Fibroblast of lung (primary cell): ENCODE data around the gene MTERF4. TPM values are rescaled to one million over a fixed set of nuclear protein-coding genes. Genes with fewer than 3 reads are reported as not detected.

ENCODE experiments used
- DNase-seq, 2 donors: peaks; one replicate each; pipeline versions ENCODE4 v3.0.0 to v3.0.0-alpha.2; 2010; ENCODE audit warnings: low read depth in 2 of 2
- H2AFZ ChIP-seq: 2 replicates; pipeline ENCODE4 v1.5.1; 2012; ENCODE audit warnings: low read length, control low read depth, inconsistent platforms
- H3K27ac ChIP-seq: 2 replicates; pipeline ENCODE4 v1.5.1; 2011; ENCODE audit warnings: low read length, control low read depth; ENCODE audit not compliant: insufficient read depth
- H3K27me3 ChIP-seq: 2 replicates; pipeline ENCODE4 v1.5.1; 2011; ENCODE audit warnings: mild to moderate bottlenecking, low read length; ENCODE audit not compliant: control insufficient read depth, insufficient read depth
- H3K36me3 ChIP-seq: 2 replicates; pipeline ENCODE4 v1.5.1; 2011; ENCODE audit warnings: low read length; ENCODE audit not compliant: control insufficient read depth, insufficient read depth
- H3K4me1 ChIP-seq: 2 replicates; pipeline ENCODE4 v1.5.1; 2011; ENCODE audit warnings: low read length; ENCODE audit not compliant: control insufficient read depth, insufficient read depth; ENCODE audit errors: extremely low read depth
- H3K4me2 ChIP-seq: 2 replicates; pipeline ENCODE4 v1.5.1; 2011; ENCODE audit warnings: low read length, control low read depth; ENCODE audit not compliant: insufficient read depth; ENCODE audit errors: extremely low read depth
- H3K4me3 ChIP-seq, 4 experiments: fragments of 200-600 bp in 1 of 4; sonication (generic) in 1 of 4; replicated peaks in 1 of 4; 2 replicates each; pipeline ENCODE4 v1.5.1; 2011 to 2016; ENCODE audit warnings: low read length in 4 of 4, low read depth in 3 of 4, mild to moderate bottlenecking in 3 of 4, control low read depth in 2 of 4, inconsistent platforms in 1 of 4, mixed read lengths in 1 of 4; ENCODE audit not compliant: insufficient read depth in 1 of 4; ENCODE audit errors: control extremely low read depth in 1 of 4
- H3K79me2 ChIP-seq: 2 replicates; pipeline ENCODE4 v1.5.1; 2012; ENCODE audit warnings: mild to moderate bottlenecking, low read length, inconsistent platforms; ENCODE audit not compliant: control insufficient read depth, insufficient read depth
- H3K9ac ChIP-seq: 2 replicates; pipeline ENCODE4 v1.5.1; 2011; ENCODE audit warnings: mild to moderate bottlenecking, low read length, control low read depth; ENCODE audit not compliant: insufficient read depth
- H3K9me3 ChIP-seq: 2 replicates; pipeline ENCODE4 v1.5.1; 2012; ENCODE audit warnings: low read depth, low read length; ENCODE audit not compliant: control insufficient read depth, insufficient read depth
- H4K20me1 ChIP-seq: 2 replicates; pipeline ENCODE4 v1.5.1; 2011; ENCODE audit warnings: low read length; ENCODE audit not compliant: control insufficient read depth, insufficient read depth; ENCODE audit errors: extremely low read depth
- EZH2 ChIP-seq: IDR thresholded peaks from 2 replicates; pipeline ENCODE4 v1.5.1; 2012; ENCODE audit warnings: low read length, control low read depth, mild to moderate bottlenecking; ENCODE audit errors: missing control alignments
- polyA plus RNA-seq, 2 donors: library from polyadenylated mRNA; depleted of rRNA in 1 of 2; stranded (reverse) in 1 of 2; unstranded in 1 of 2; fragments of >200 nt; gene quantifications; 2 replicates each; pipeline ENCODE4 v1.2.1, GENCODE V29; 2011 to 2012; ENCODE audit warnings: missing spikeins in 1 of 2
- total RNA-seq: library from RNA; depleted of rRNA; stranded (reverse); fragments of >200 nt; gene quantifications from 2 replicates; pipeline ENCODE4 v1.2.1, GENCODE V29; 2014
- TF ChIP-seq, protein P1 (sequence below), 2 donors: IDR thresholded peaks in 1 of 2; conservative IDR thresholded peaks in 1 of 2; 1 replicate in 1 of 2; 2 replicates in 1 of 2; pipeline ENCODE4 v1.5.1; 2011 to 2012; ENCODE audit warnings: low read length in 2 of 2, control low read depth in 1 of 2, inconsistent platforms in 1 of 2, low read depth in 1 of 2, mild to moderate bottlenecking in 1 of 2

MTERF4 gene
- total and polyA plus RNA-seq, 2 donors (not counting 1 experiment from before 2014, with no cell fraction given): 31.7 to 35.5 TPM

- no peak overlapping the region for H3K4me2 ChIP-seq
- H3K27ac ChIP-seq: no peak overlapping the region
- no peak overlapping the region for H2AFZ ChIP-seq
- no peak overlapping the region for H3K4me3 ChIP-seq
- no peaks in the 10 kb centered on the region for H3K79me2 ChIP-seq
- no peaks in the 10 kb centered on the region for H3K27me3 ChIP-seq
- peaks cover 24% of the 10 kb centered on the region for H3K36me3 ChIP-seq
- no peak for DNase-seq
- H3K4me1 ChIP-seq: no peaks in the 10 kb centered on the region
- no peak for TF ChIP-seq EZH2
- TF ChIP-seq, protein P1, sequence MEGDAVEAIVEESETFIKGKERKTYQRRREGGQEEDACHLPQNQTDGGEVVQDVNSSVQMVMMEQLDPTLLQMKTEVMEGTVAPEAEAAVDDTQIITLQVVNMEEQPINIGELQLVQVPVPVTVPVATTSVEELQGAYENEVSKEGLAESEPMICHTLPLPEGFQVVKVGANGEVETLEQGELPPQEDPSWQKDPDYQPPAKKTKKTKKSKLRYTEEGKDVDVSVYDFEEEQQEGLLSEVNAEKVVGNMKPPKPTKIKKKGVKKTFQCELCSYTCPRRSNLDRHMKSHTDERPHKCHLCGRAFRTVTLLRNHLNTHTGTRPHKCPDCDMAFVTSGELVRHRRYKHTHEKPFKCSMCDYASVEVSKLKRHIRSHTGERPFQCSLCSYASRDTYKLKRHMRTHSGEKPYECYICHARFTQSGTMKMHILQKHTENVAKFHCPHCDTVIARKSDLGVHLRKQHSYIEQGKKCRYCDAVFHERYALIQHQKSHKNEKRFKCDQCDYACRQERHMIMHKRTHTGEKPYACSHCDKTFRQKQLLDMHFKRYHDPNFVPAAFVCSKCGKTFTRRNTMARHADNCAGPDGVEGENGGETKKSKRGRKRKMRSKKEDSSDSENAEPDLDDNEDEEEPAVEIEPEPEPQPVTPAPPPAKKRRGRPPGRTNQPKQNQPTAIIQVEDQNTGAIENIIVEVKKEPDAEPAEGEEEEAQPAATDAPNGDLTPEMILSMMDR (conservative IDR thresholded peaks at IDR 0.05 in 1 of 2, IDR thresholded peaks at IDR 0.05 in 1 of 2; ENCODE audit: low read depth in 1 of 2, low read length in 2 of 2): no peak
- no peaks in the 10 kb centered on the region for H3K9me3 ChIP-seq
- H3K9ac ChIP-seq: no peak overlapping the region
- no peaks in the 10 kb centered on the region for H4K20me1 ChIP-seq
Measured at GRCh38 chr2:241088791-241089732, 13.0 kb downstream of the MTERF4 start.

DNA sequence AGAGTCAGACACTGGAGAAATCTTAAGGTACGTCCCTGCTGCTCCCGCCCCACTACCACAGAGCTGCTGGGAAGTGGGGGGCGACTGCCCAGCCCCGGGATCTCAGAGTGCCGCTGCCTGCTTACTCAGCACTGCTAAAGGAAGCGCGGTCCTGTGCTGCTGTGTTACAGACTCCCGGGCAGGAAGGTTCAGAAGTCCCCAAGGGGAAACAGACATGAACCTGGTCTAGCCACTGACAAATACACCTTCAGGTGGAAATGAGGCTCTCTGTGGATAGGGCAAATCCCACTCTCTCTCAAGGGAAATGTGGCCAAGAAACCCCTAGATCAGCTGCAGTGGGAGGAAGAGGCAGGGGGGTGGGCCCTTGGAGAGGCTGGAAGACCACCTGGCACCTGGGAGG, 13.7 kb downstream of the MTERF4 start:
- Histone ChIP-seq H3K4me1 (no peaks in the 10 kb centered on the region), H3K4me3 (no peak overlapping the region), H3K27ac (no peak overlapping the region), H3K9me3 (no peaks in the 10 kb centered on the region), H3K27me3 (no peaks in the 10 kb centered on the region), H3K36me3 (peaks cover 24% of the 10 kb centered on the region), H3K9ac (no peak overlapping the region), H3K4me2 (no peak overlapping the region), H4K20me1 (no peaks in the 10 kb centered on the region), H2AFZ (no peak overlapping the region), H3K79me2 (no peaks in the 10 kb centered on the region)
- no peak for TF ChIP-seq EZH2
- TF ChIP-seq, protein P1 (conservative IDR thresholded peaks at IDR 0.05 in 1 of 2, IDR thresholded peaks at IDR 0.05 in 1 of 2; ENCODE audit: low read depth in 1 of 2, low read length in 2 of 2): no peak
- DNase-seq: no peak

DNA sequence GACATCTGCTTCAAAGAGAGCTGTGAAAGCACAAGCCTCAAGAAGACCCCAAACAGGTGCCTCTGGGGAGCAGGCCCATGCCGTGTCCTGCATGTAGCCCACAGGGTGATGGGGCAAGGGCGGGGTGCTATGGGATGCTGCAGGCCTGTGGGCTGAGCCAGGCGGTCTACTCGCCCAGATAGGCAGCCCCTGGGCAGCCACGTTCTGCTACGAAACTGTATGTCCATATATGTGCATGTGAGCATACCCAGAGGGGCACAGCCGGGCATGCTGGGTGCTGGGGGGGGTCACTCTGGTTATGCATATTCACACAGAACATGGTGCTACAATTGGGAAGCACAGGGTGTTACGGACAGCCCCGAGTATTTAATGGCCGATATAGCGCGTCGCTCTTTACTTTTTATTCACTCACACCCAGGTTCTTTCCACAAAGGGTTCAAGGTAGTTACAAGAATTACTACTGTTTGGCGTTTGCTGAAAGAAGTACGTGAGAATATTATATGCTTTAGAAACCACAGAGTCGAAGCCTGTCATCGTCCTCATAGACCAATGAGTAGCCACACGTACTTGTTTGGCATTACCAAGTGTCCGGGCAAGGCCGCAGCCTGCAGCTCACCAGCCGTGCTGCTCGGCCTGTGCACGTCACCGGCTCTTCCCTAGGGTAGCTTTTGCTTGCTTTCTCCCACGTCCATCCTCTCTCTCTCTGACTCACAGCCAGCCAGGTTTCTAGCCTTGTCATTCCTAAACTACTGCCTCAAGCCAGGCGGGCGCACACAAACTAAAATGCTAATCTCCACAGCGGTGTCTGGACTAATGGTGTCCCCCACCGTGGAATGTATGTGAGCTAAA, 14.4 kb downstream of the MTERF4 start:
- no peaks in the 10 kb centered on the region for H4K20me1 ChIP-seq
- TF ChIP-seq, protein P1 (conservative IDR thresholded peaks at IDR 0.05 in 1 of 2, IDR thresholded peaks at IDR 0.05 in 1 of 2; ENCODE audit: low read depth in 1 of 2, low read length in 2 of 2): no peak
- no peak for TF ChIP-seq EZH2
- no peak overlapping the region for H3K27ac ChIP-seq
- H2AFZ ChIP-seq: no peak overlapping the region
- no peaks in the 10 kb centered on the region for H3K27me3 ChIP-seq
- no peaks in the 10 kb centered on the region for H3K79me2 ChIP-seq
- peaks cover 22% of the 10 kb centered on the region for H3K36me3 ChIP-seq
- DNase-seq: no peak
- H3K4me1 ChIP-seq: no peaks in the 10 kb centered on the region
- H3K4me3 ChIP-seq: no peak overlapping the region
- no peak overlapping the region for H3K4me2 ChIP-seq
- H3K9ac ChIP-seq: no peak overlapping the region
- H3K9me3 ChIP-seq: no peaks in the 10 kb centered on the region
